MM.1S (cell line): ENCODE data around the gene ARFGAP1.
"Not testable (repeated sequence)": the region's sequence is repeated elsewhere in the genome, so short reads cannot be mapped to it uniquely, and the experiment has no call there.

Source experiments
- CTCF ChIP-seq: fragments of 300-600 bp; sonication (generic); IDR thresholded peaks from 2 replicates; pipeline ENCODE4 v1.5.1; 2016; ENCODE audit warnings: antibody characterized with exemption, low read length, mixed read lengths
- EZH2 ChIP-seq: fragments of 300-600 bp; sonication (generic); optimal IDR thresholded peaks from 2 replicates; pipeline ENCODE3; 2017; ENCODE audit warnings: low read depth, mild to moderate bottlenecking, antibody characterized with exemption, low read length, mixed read lengths
- EZH2phosphoT487 ChIP-seq: fragments of 300-600 bp; sonication (generic); IDR thresholded peaks from 2 replicates; pipeline ENCODE4 v1.6.1; 2018; ENCODE audit warnings: antibody characterized with exemption, low read length

GRCh38 chr20:63251350-63251749 is 21.3 kb upstream of the ARFGAP1 start:
- peak; percentile 19 for TF ChIP-seq CTCF
- not testable (repeated sequence) for TF ChIP-seq EZH2phosphoT487, EZH2
